HG03571 (cell line): ENCODE data around the gene SPARCL1.
"Not testable (repeated sequence)": the region's sequence is repeated elsewhere in the genome, so short reads cannot be mapped to it uniquely, and the experiment has no call there.

Source experiments
- ATAC-seq: cut with Tn5 transposase; IDR thresholded peaks from one replicate; pipeline ENCODE4 v1.9.1; 2021; ENCODE audit not compliant: unreplicated experiment

SPARCL1 gene

GRCh38 chr4:87529187-87529586 lies at the start of gene SPARCL1:
TSS of gene SPARCL1 (minus strand) at chr4:87529376. CDS start at chr4:87499574, 29,802 bp downstream.
- ATAC-seq, result no peak

- ATAC-seq, result no peak
Observed at GRCh38 chr4:87575983-87576382, 46.8 kb upstream of the SPARCL1 start.

- no peak for ATAC-seq
Observed at GRCh38 chr4:87575408-87575807, 46.2 kb upstream of the SPARCL1 start.

- ATAC-seq, result no peak
Observed at GRCh38 chr4:87574996-87575395, 45.8 kb upstream of the SPARCL1 start.

GRCh38 chr4:87574376-87574775 lies 45.2 kb upstream of the SPARCL1 start:
- not testable (repeated sequence) for ATAC-seq

GRCh38 chr4:87570290-87570805 lies 41.2 kb upstream of the SPARCL1 start:
- ATAC-seq, result no peak

GRCh38 chr4:87567191-87567590 lies 38.0 kb upstream of the SPARCL1 start:
- no peak for ATAC-seq

GRCh38 chr4:87566276-87566675 lies 37.1 kb upstream of the SPARCL1 start:
- ATAC-seq, result no peak

GRCh38 chr4:87565746-87566145 lies 36.6 kb upstream of the SPARCL1 start:
- no peak for ATAC-seq

GRCh38 chr4:87560802-87561201 lies 31.6 kb upstream of the SPARCL1 start:
- no peak for ATAC-seq

- peak; percentile 98 for ATAC-seq
Observed at GRCh38 chr4:87559090-87559837, 30.1 kb upstream of the SPARCL1 start.

GRCh38 chr4:87557348-87557747 lies 28.2 kb upstream of the SPARCL1 start:
- ATAC-seq, result no peak

- ATAC-seq, result no peak
Observed at GRCh38 chr4:87555773-87556619, 26.8 kb upstream of the SPARCL1 start.

GRCh38 chr4:87553182-87553581 lies 24.0 kb upstream of the SPARCL1 start:
- no peak for ATAC-seq

- no peak for ATAC-seq
Observed at GRCh38 chr4:87551361-87551760, 22.2 kb upstream of the SPARCL1 start.

GRCh38 chr4:87547016-87547708 lies 18.0 kb upstream of the SPARCL1 start:
- no peak for ATAC-seq

GRCh38 chr4:87545052-87545451 lies 15.9 kb upstream of the SPARCL1 start:
- ATAC-seq, result no peak

- no peak for ATAC-seq
Observed at GRCh38 chr4:87543835-87544461, 14.8 kb upstream of the SPARCL1 start.

GRCh38 chr4:87542734-87543312 lies 13.6 kb upstream of the SPARCL1 start:
- ATAC-seq, result no peak

GRCh38 chr4:87541956-87542709 lies 13.0 kb upstream of the SPARCL1 start:
- no peak for ATAC-seq
